Left ventricle myocardium superior (tissue), 1 donor: ENCODE data around the gene RABAC1. TPM values are rescaled to one million over a fixed set of nuclear protein-coding genes. Genes with fewer than 3 reads are reported as not detected.

Experiments used
- ATAC-seq: fragments of 200-7000 bp; cut with Tn5 transposase; one replicate; pipeline ENCODE4 v1.9.1; 2020; ENCODE audit warnings: mild to moderate bottlenecking, moderate library complexity
- DNase-seq: peaks from one replicate; pipeline ENCODE4 v3.0.0-alpha.2; 2020
- intact Hi-C: fragments of 100-400 bp; cut with micrococcal nuclease; formaldehyde crosslinking; loops from one replicate; pipeline ENCODE4 v1.11.0; 2022
- total RNA-seq: library from RNA; stranded (reverse); fragmentation: NEBNext Ultra II Directional; extraction: Animal tissue kit (Norgen Biotek cat#: 25700); gene quantifications from one replicate; pipeline ENCODE4 v1.2.1, GENCODE V29; 2021
- donor health status: DM: no; HTN: yes; CAD: no; lungs with severe emphysema.

Gene RABAC1
- total RNA-seq, 1 donor from 2014 or later: 61.0 TPM

- ATAC-seq: peak; percentile 63
- intact Hi-C loops: no loop called here
- peak; percentile 89 for DNase-seq
Observed at GRCh38 chr19:41991025-41991424, 31.9 kb upstream of the RABAC1 start.

DNA sequence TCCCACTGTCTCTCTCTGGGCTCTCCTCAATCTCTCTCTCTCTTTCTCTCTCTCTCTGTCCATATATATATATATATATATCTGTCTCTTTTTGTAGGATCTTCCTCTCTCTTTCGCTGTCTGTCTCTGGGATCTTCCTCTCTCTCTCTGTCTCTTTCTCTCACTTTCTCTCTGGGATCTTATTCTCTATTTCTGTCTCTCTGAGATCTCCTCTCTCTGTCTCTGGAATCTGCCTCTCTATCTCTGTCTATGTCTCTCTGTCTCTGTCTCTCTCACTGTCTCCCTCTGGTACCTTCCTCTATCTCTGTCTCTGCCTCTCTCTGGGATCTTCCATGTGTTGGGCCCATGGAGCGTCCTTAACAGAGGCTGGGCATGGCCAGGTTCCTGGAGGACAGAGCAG lies 31.5 kb upstream of the RABAC1 start:
- intact Hi-C loops: no loop called here
- DNase-seq (no peak), ATAC-seq (no peak)

DNA sequence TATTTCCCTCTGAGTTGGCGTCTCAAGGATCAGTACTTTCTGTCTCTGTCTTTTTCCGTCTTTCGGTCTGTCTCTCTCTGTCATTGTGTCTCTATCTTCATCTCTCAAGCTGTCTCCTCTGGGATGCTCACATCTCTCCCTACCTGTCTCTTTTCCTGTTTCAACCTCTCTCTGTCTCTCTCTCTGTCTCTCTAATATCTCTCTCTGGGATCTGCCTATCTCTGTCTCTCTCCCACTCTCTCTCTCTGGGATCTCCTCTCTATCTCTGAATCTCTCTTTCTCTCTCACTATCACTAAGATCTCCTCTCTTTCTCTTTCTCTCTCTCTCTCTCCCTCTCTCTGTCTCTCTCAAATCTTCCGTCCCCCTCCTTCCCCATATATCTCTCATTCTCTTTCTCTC lies 30.9 kb upstream of the RABAC1 start:
- DNase-seq (no peak), ATAC-seq (no peak)
- intact Hi-C loops: no loop called here

- ATAC-seq: no peak
- DNase-seq: no peak
- intact Hi-C loops: no loop called here
Observed at GRCh38 chr19:41988947-41989346, 29.8 kb upstream of the RABAC1 start.

GRCh38 chr19:41987141-41987860 lies 28.2 kb upstream of the RABAC1 start:
- intact Hi-C loops: no loop called here
- no peak for DNase-seq
- no peak for ATAC-seq

DNA sequence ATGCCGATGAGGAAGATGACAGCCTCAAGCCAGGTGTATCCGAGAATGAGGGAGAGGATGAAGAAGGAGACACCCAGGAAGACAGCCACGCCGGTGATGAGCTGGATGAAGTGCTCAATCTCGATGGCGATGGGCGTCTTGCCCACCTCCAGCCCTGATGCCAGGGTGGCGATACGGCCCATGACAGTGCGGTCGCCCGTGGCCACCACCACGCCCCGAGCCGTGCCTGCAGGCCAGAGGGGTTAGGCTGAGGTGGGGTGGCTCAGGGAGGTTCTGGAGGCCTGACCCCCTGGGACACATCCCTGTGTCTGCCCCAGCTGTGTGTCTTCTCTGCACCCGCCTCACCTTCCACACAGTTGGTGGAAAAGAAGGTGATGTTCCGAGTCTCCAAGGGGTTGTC lies 25.8 kb upstream of the RABAC1 start:
- DNase-seq: no peak
- intact Hi-C loops: no loop called here
- ATAC-seq: no peak

DNA sequence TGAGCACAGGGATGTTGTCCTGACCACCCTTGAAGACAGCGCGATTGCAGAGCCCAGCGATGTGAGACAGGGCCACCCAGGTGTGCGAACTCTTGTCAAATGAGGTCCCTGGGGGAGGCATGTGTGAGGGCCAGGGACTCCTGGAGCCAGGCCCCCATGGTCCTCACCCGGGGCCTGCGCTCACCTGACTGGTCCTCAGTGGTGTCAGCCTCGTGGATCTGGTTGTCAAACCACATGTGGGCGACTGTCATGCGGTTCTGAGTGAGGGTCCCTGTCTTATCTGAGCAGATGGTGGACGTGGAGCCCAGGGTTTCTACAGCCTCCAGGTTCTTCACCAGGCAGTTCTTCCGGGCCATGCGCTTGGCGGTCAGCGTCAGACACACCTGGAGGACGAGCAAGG lies 22.6 kb upstream of the RABAC1 start:
- no peak for DNase-seq

DNA sequence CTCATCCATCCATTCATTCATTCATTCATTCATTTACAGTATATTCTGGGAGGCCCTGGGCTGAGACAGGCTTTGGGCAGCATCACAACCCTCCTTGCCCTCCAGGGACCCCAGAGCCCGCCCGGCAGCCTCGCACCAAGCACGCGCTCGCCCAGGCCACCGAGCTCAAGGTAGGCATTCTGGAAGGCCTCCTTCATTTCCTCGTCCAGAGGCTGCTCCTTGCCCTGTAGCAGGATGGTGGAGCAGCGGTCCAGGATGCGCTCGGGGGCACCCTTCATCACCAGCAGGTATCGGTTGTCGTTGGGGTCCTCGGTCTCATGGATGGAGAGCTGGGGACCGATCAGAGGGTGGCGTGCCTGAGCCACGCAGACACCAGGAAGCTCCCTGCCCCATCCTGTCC lies 19.3 kb upstream of the RABAC1 start:
- DNase-seq: no peak
- ATAC-seq: no peak

More for the DNA sequence above, 22.6 kb upstream of the RABAC1 start:
- intact Hi-C loops: no loop called here
- ATAC-seq: no peak

DNA sequence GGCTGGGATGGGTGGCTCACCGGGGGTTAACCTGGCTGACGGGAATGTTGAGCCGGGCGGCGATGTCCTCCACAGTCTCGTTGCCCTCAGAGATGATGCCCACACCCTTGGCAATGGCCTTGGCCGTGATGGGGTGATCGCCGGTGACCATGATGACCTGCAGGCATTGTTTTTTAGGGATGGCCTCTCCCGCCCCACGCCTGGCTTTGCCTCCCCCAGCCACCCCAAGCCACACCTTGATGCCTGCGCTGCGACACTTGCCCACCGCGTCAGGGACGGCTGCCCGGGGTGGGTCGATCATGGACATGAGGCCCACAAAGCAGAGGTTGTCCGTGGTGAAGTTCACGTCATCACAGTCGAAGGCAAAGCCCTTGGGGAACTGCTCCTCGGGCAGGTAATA lies 18.8 kb upstream of the RABAC1 start:
- ATAC-seq (no peak), DNase-seq (no peak)
- intact Hi-C loops: no loop called here

More for the DNA sequence above, 19.3 kb upstream of the RABAC1 start:
- intact Hi-C loops: no loop called here

GRCh38 chr19:41974652-41975051 lies 15.5 kb upstream of the RABAC1 start:
- no peak for DNase-seq
- ATAC-seq: no peak
- intact Hi-C loops: no loop called here

DNA sequence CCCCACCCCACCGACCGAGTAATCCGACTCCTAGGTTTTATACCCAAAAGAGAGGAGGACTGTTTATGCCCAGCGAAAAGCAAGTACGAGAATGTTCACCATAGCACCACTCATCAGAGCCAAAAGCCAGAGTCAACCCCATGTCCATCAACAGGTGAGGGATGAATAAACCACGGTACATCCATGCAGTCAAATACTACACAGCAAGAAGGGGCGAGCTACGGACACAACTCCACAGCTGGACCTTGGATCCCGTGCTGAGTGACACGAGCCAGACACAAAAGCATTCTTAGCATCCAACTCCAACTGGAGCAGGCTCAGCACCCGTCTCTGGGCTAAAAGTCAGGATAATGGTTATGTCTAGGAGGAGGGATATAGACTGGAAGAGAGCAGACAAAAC lies 12.2 kb upstream of the RABAC1 start:
- no peak for ATAC-seq
- DNase-seq: no peak
- intact Hi-C loops: no loop called here

DNA sequence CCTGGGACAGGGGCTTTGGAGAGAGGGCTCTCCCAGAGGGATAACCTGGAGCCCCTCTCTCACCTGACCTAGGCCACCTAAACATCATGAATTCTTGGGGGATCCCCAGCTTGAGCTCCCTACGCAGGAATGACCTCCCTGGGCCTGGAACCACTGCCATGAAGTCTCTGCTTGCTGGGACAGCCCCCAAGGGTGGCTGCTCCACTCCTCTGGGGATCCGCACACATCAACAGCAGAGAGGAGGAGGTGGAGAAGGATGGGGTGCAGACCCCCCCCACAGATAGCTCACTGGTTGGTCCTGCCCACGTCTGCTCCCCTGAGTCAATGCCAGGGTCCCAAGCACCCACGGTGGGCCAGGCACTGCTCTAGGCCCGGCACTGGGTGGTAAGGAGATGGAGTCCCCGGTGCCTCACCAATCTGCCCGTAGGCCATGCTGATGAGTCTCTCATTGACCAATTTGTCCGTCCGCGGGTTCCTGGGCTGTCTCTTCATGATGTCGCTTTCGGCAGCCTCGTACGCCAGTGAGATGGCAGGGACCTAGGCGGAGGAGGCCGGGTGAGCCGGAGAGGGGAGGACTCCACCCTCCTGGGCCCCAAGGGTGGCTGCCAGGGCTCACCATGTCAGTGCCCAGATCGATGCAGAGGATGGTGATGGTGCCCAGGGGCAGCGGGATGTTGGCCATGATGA lies 10.8 kb upstream of the RABAC1 start:
- DNase-seq (no peak), ATAC-seq (no peak)
- intact Hi-C loops: no loop called here

DNA sequence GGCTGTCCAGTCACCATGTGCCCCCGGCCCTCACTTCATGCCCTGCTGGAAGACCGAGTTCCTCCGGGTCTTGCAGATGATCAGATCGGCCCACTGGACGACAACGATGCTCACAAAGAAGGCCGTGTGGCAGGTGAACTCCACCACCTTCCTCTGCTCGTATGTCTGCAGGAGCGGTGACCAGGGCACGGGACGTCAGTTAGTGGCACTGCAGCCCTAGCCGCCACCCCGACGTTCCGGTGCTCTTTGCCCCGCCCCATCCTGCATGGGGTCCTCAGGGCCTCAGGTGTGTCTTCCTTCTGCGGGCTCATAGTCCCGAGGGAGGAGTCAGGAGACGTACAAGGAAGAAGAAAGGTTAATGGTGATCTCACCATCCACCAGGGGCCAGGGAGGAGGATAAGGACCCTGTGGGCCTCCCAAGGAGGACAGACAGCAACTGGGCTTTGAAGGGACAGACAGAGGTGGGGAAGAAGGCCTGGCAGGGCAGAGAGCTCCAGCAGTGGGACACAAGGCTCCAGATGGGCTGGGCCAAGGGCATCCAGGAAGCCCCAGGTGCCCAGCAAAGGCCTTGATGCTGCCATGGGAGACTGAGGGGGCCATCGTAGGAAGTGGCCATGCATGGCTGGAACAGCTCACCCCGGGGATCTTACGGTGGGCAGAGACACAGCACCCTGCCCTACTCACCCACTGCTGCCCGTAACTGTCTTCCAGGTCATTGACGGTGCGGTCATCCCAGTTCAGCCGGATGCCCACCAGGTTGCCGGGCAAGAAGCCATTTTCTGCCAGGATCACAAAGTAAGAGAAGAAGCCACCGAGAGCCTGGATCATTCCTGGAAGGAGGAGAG lies 9.9 kb upstream of the RABAC1 start:
- intact Hi-C loops: no loop called here
- no peak for DNase-seq
- no peak for ATAC-seq

GRCh38 chr19:41967054-41967783 lies 8.1 kb upstream of the RABAC1 start:
- no peak for DNase-seq
- ATAC-seq: no peak
- intact Hi-C loops: no loop called here

GRCh38 chr19:41965106-41965505 lies 6.0 kb upstream of the RABAC1 start:
- DNase-seq: no peak
- no peak for ATAC-seq
- intact Hi-C loops: no loop called here

DNA sequence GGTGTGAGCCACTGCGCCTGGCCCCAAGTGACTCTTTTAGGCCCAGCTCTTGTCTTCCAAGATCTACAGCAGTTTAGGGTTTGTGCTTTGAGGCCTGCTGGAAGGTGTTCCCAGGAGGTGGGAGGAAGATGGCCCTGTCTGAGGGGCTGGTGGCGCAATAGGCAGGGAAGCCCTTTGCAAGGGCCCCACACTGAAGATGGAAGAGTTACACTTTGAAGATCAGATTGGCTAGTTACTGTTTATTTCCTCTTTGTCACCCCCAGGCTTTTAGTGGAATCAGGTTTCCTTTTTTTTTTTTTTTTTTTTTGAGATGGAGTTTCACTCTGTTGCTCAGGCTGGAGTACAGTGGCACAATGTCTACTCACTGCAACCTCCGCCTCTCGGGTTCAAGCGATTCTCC lies 1.9 kb upstream of the RABAC1 start:
- intact Hi-C loops: no loop called here
- no peak for ATAC-seq
- no peak for DNase-seq

GRCh38 chr19:41958367-41959055 lies 610 bp downstream of the RABAC1 start:
- DNase-seq (peak; percentile 90), ATAC-seq (peak; percentile 84)
- intact Hi-C loops: no loop called here

DNA sequence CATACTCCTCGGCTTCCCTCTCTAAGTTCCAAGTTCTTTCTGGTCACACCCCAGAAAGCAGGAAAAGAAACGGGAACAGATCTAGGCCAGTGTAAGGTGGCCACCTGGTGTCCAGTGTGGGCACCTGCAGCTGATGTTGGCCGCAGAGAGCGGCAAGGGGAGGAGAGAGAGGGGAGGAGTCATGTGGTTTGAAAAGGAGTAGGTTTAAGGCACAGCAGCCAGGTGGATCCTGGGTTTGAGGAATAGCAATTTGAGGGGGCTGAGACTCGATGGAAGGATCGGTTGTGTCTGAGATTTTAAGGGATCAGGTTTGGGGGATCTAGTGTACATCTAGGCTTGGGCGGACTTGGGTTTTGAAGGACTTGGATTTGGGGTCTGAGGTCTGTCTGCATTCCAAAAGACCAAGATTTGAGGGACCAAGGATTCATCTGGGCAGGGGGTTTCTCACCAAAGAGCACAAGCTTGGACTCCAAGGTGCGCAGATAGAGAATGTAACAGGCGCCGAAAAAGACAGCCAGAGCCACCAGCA lies 1.2 kb downstream of the RABAC1 start:
- intact Hi-C loops: no loop called here
- DNase-seq: peak; percentile 73
- ATAC-seq: peak; percentile 70
